Activated effector memory CD4-positive, alpha-beta T cell treated with Interleukin-2 at 50 U/mL for 16 hours (primary cell): Measurements from ENCODE around the gene DAB2IP.

ENCODE experiments used
- DNase-seq: peaks from one replicate; pipeline ENCODE4 v3.0.0-alpha.2; 2020

DAB2IP gene

DNA sequence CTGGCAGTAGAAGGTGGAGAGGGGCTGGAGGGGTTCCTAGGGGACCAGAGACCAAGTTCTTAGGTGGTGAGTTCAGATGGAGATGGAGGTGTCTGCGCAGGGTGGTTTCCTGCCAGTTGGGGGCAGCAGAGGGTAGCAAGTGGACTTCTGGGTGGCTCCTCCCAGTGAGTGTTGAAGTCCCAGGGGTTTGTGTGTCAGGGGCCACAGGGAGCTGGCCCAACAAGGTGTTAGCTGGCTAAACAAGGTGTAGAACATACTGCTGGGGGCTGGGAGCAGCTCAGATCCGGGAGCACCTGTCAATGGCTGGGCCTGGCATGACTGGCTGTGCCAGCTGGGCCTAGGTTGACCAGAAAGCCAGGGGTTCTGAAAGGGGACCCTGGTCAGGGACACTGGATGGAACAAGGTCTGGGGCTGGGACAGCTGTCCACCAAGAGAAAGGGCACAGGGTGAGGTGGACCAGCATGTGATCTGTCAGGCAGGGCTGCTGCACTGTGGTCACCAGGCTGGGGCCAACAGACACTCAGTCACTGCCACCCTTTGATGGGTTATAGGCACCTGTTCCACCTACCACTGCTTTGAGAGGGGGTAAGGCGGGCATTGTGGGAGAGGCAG, 35.6 kb downstream of the DAB2IP start:
- DNase-seq: no peak

- no peak for DNase-seq
Measured at GRCh38 chr9:121688146-121688680, 36.8 kb downstream of the DAB2IP start.

DNA sequence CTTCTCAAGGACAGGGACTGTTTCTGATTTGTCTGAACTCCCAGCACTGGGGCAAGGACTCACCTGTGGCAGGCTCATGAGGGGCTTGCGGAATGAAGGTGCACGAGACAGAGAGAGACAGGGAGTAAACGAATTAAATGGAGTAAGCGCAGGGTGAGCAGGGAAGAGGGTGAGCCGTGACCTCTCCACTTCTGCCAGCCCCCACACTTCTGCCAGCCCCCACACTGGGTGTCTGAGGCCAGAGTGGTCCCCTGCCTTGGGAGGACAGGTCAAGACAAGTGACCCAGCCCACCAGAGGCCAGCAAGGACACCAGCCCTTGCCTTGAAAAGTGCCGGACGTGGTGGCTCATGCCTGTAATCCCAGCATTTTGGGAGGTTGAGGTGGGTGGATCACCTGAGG, 37.2 kb downstream of the DAB2IP start:
- DNase-seq: no peak

DNA sequence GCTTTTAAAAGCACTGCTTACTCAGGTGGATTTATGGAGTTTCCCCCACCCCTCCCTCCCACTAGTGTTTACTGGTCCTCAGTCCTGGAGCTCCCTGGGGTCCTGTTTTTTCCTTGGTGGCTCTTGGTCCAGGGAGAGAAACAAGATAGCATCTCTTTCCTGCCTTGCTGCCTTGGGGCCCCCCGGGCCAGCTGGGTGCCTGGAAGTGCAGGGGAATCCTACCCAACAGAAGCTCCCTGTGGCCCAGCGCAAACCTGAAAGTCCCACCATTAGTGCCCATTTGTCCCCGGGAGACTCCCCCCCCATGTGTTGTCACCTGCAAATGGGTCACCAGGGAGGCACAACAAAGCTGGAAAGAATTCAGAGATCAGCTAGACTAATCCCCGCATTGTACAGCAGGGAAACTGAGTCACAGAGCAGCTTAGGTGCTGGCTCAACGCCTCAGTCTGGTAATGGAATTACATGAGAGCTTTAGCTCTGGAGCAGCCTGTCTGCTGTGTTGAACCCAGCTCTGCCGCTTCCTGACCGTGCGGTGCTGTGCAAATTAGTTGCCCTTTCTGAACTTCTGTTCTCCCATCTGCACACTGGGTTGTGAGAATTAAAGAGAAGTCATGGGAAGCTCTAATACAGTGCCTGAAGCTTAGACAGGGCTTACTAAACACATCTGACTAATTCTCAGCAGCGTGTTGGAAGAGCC, 38.2 kb downstream of the DAB2IP start:
- DNase-seq: no peak

GRCh38 chr9:121690316-121690715, 38.9 kb downstream of the DAB2IP start:
- DNase-seq: no peak

DNA sequence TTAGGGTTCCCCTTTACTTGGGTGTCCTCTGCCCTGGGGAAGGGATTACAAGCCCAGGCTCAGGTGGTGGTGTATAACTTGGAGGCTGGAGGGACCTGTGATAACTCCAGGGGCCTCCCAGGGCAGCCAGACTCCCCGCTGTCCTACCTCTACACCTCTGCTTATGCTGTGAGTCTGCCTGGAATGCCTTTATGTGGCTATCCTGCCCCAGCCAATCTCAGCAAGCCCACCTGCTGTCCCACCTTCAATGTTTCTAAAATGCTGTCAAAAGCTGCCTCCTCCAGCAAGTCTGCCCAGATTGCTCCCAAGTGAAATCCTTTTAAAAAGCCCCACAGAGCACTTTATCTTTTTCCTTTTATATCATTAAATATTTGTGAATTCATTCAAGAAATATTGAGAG, 39.3 kb downstream of the DAB2IP start:
- DNase-seq: no peak

DNA sequence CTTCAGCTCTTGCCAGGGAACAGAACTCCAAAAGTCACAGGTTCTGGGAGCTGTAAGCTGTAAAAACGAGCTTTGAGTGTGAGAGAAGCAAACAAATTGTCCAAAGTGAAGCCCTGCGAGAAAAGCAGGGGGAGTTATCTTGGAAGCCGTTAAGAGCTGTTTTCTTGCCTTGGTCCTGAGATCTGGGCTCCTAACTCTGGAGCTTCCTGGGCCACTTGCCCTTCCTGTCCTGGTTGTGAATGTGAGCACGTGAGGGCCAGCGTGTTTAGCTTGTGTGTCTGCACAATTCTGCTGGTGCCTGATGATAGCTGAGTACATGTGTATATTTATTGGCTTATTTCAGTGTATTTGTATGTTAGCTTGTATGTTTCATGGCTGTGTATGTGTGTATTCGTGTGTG, 40.5 kb downstream of the DAB2IP start:
- DNase-seq: no peak

- DNase-seq: no peak
Measured at GRCh38 chr9:121692606-121693387, 41.4 kb downstream of the DAB2IP start.

GRCh38 chr9:121693388-121693670, 41.9 kb downstream of the DAB2IP start:
- DNase-seq: no peak

- DNase-seq: no peak
Measured at GRCh38 chr9:121694001-121694400, 42.6 kb downstream of the DAB2IP start.

DNA sequence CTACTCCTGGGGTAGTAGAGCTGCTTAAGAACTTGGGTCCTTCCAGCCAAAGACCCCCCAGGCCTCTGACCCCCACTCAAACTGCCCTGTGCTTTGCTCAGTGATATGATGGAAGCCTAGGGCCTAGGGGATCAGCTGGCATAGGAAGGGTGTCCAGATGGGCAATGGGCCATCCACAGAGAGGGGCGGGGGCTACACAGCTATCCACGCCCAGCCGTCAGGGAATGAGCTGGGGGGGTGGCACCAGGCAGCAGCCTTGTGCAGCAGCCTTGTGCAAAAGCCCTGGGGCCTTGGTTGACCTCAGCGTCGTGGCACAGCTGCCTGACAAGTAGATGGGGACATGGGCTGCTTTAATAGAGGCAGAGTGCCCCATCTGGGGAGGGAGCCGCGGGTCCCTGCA, 43.2 kb downstream of the DAB2IP start:
- DNase-seq: no peak

- no peak for DNase-seq
Measured at GRCh38 chr9:121696930-121697329, 45.5 kb downstream of the DAB2IP start.

DNA sequence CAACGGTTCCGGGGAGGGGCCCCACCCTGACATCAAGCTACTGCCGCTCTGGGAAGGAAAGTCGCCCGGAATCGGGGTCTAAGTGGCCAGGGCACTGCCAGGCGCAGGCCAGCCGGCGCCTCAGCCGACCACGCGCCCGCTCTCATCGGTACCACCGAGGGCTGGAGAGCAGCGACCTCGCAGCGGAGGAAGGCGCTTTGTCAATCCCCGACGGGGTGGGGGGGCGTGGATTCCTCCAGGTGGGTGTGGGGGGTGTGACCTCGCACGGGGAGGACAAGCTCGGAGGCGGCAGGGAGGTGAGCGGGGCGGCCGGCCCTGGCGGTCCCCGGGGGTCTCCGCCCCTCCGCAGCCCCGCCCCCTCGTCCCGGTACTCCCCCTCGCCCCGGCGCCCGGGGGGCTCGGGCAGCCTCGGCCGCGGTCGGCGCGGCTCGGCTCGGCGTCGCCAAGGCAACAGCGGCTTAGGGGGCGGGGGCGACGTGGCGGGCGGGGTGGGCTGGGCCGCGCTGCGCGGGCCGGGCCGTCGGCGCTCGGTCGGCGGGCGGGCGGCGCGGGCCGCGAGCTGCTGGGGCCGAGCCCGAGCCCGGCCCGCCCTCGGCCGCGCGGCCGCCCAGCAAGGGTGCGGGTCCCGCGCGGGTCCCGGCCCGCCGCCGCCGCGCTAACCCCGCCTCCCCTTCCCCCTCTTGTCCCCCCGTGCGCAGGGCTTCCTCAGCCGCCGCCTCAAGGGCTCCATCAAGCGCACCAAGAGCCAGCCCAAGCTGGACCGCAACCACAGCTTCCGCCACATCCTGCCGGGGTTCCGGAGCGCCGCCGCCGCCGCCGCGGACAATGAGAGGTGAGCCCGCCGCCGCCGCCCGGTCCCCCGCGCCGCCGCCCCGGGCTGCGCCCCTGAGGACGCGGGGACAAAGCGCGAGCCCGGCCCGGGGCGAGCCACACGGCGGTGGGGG, 47.5 kb downstream of the DAB2IP start:
- peak; percentile 10 for DNase-seq

- DNase-seq: no peak
Measured at GRCh38 chr9:121699571-121700164, 48.2 kb downstream of the DAB2IP start.

DNA sequence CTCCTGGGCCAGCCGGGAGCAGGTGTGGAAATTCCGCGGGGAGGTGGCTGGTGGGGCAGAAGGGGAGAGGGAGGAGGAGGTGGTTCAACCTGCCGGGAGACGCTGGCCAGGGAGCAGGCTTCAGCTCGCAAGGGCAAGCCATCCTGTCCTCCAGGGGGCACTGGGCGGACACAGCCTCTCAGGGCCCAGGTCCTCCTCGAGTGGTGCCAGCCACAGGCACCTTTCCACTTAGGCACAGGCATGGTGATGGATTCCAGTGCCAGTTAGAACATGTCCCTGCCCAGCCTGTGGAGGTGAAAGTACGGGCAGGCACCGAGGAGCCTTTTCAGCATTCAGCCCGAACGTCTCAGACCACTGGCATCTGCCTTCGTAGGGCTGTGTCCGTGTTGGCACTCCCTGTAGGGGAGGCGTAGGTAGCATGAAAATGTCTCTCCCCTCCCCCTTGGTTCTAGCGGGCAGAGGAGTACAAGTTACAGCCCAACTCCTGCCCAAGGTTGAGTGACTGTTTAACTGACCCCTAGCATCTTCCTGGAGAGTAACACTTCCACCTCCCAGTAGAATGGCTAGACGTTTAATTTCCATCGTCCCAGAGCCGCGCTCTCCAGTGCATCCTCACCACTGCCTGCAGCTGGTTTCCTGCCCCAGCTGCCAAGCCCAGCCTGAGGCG, 48.9 kb downstream of the DAB2IP start:
- DNase-seq: no peak

DNA sequence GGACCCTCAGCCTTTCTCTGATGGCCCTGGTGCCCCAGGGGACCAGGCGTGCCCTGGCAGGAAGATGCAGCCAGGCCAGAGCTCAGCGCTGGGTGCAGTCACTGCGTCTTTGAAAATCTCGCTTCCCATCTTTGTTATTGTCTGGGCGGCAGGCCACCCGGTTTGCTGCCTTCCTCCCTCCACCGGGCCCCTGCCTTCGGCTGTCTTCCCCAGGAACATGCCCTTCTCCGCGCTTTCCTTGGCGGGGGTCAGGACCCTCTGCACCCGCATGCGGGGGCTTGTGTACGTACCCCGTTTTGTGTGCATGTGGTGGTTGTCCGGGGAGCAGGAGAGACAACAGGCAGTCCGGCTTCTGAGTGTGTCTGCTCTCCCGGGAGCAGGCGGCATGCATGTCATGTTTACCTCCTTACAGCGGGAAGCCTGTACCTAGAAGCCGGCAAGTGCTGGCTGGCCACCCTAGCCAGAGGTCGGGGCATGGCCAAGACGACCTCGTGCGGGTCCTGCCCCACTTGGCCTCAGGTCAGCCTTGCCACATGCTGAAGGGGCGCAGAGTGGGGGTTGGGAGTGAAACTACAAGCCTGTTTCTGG, 49.5 kb downstream of the DAB2IP start:
- DNase-seq: no peak

GRCh38 chr9:121701736-121702261, 50.4 kb downstream of the DAB2IP start:
- no peak for DNase-seq

- no peak for DNase-seq
Measured at GRCh38 chr9:121703014-121703734, 51.7 kb downstream of the DAB2IP start.

DNA sequence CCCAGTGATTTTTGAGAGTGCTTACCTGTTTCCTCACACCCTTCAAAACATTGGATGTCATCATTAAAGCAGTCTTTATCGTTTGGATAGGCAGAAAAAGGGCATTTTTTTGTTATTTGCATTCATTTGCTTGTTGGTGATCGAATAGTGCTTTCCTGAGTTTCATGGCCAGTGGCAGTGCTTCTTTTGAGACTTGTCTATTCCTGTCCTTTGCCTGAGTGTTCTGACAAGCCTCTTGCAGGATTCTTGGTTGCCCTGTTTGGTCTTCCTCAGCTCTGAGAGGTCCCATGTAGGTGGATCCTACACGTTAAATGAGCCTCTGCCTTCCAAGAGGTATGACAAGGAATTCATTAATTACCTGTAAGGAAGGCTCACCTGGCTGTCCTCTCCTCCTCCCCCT, 52.8 kb downstream of the DAB2IP start:
- DNase-seq: no peak

DNA sequence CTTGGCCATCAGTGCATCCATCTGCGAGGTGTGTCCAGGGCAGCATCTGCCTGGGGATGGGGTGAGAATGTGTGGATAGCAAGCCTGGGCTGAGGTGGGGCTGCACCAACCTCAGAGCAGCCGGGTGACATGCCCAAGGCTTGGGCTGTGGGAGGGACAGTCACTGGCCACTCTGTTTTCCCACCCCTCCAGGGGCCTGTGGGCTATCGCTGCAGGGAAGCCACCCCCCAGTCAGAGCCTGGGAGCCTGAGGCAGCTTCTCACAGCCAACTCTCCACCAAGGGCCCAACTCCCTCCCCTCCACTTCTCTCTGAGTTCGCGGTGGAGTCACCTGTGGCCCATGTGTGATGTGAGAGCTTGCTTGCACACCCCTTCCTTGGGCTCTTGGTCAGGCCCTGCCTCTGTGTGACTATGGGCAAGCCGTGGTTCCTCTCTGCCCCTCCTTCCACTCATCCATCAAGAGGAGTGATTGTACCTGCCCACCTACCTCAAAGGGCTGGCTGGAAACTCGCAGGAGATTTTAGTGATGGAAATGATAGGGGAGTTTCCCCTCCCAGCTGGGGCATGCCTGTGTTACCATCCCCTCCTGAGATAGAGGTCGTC, 54.8 kb downstream of the DAB2IP start:
- no peak for DNase-seq
